ENCODE results near the gene ETNPPL.

ETNPPL gene

GRCh38 chr4:108763986-108764385 lies 1.1 kb upstream of the ETNPPL start:
- H3K9ac ChIP-seq (ENCODE audit: low read length) = no peak overlapping the region
- no peak for TF ChIP-seq EZH2phosphoT487 (conservative IDR thresholded peaks at IDR 0.05; ENCODE audit: low read length)
- TF ChIP-seq CTCF (IDR thresholded peaks at IDR 0.05; ENCODE audit: insufficient read depth, low read length, poor library complexity, severe bottlenecking) = no peak
- no peak overlapping the region for H3K4me2 ChIP-seq (ENCODE audit: low read depth, low read length, poor library complexity, severe bottlenecking)
- no peak overlapping the region for H2AFZ ChIP-seq (ENCODE audit: low read depth, low read length, severe bottlenecking)
- H3K9me3 ChIP-seq (ENCODE audit: insufficient read depth, low read length) = no peaks in the 10 kb centered on the region
- no peaks in the 10 kb centered on the region for H3K9me2 ChIP-seq (replicated peaks; ENCODE audit: insufficient read depth, low read length)
- no peak overlapping the region for H3K4me3 ChIP-seq (ENCODE audit: insufficient read depth, low read length, poor library complexity, severe bottlenecking)
- no peaks in the 10 kb centered on the region for H3K27me3 ChIP-seq (ENCODE audit: low read length)
- H3F3A ChIP-seq (ENCODE audit: insufficient read depth) = no peaks in the 10 kb centered on the region
- no peaks in the 10 kb centered on the region for H4K20me1 ChIP-seq (ENCODE audit: low read depth, low read length)
- H3K79me2 ChIP-seq (ENCODE audit: insufficient read depth, low read length) = no peaks in the 10 kb centered on the region
- no peak overlapping the region for H3K27ac ChIP-seq (ENCODE audit: low read depth, low read length)
- no peaks in the 10 kb centered on the region for H3K36me3 ChIP-seq (ENCODE audit: low read length)

GRCh38 chr4:108763226-108763593 lies 357 bp upstream of the ETNPPL start:
- no peaks in the 10 kb centered on the region for H3K79me2 ChIP-seq (ENCODE audit: insufficient read depth, low read length)
- no peak overlapping the region for H3K4me2 ChIP-seq (ENCODE audit: low read depth, low read length, poor library complexity, severe bottlenecking)
- no peak overlapping the region for H3K27ac ChIP-seq (ENCODE audit: low read depth, low read length)

GRCh38 chr4:108758498-108758897 lies 4.4 kb downstream of the ETNPPL start:
- H3K9me3 ChIP-seq (ENCODE audit: insufficient read depth, low read length) = no peaks in the 10 kb centered on the region
- no peaks in the 10 kb centered on the region for H3K27me3 ChIP-seq (ENCODE audit: low read length)
- no peaks in the 10 kb centered on the region for H3F3A ChIP-seq (ENCODE audit: insufficient read depth)
- no peaks in the 10 kb centered on the region for H3K79me2 ChIP-seq (ENCODE audit: insufficient read depth, low read length)
- H3K27ac ChIP-seq (ENCODE audit: low read depth, low read length) = no peak overlapping the region
- no peak overlapping the region for H3K9ac ChIP-seq (ENCODE audit: low read length)
- no peak overlapping the region for H2AFZ ChIP-seq (ENCODE audit: low read depth, low read length, severe bottlenecking)
- H4K20me1 ChIP-seq (ENCODE audit: low read depth, low read length) = no peaks in the 10 kb centered on the region
- TF ChIP-seq EZH2phosphoT487 (conservative IDR thresholded peaks at IDR 0.05; ENCODE audit: low read length) (no peak), CTCF (IDR thresholded peaks at IDR 0.05; ENCODE audit: insufficient read depth, low read length, poor library complexity, severe bottlenecking) (no peak)
- H3K4me2 ChIP-seq (ENCODE audit: low read depth, low read length, poor library complexity, severe bottlenecking) = no peak overlapping the region
- H3K4me3 ChIP-seq (ENCODE audit: insufficient read depth, low read length, poor library complexity, severe bottlenecking) = no peak overlapping the region
- no peaks in the 10 kb centered on the region for H3K36me3 ChIP-seq (ENCODE audit: low read length)
- H3K9me2 ChIP-seq (replicated peaks; ENCODE audit: insufficient read depth, low read length) = no peaks in the 10 kb centered on the region

More at GRCh38 chr4:108763226-108763593, 357 bp upstream of the ETNPPL start:
- H3K9me3 ChIP-seq (ENCODE audit: insufficient read depth, low read length) = no peaks in the 10 kb centered on the region
- H3F3A ChIP-seq (ENCODE audit: insufficient read depth) = no peaks in the 10 kb centered on the region
- H3K27me3 ChIP-seq (ENCODE audit: low read length) = no peaks in the 10 kb centered on the region
- H3K4me3 ChIP-seq (ENCODE audit: insufficient read depth, low read length, poor library complexity, severe bottlenecking) = no peak overlapping the region
- no peak overlapping the region for H2AFZ ChIP-seq (ENCODE audit: low read depth, low read length, severe bottlenecking)
- no peaks in the 10 kb centered on the region for H4K20me1 ChIP-seq (ENCODE audit: low read depth, low read length)
- no peak overlapping the region for H3K9ac ChIP-seq (ENCODE audit: low read length)
- H3K9me2 ChIP-seq (replicated peaks; ENCODE audit: insufficient read depth, low read length) = no peaks in the 10 kb centered on the region
- no peaks in the 10 kb centered on the region for H3K36me3 ChIP-seq (ENCODE audit: low read length)
- no peak for TF ChIP-seq EZH2phosphoT487 (conservative IDR thresholded peaks at IDR 0.05; ENCODE audit: low read length)
- TF ChIP-seq CTCF (IDR thresholded peaks at IDR 0.05; ENCODE audit: insufficient read depth, low read length, poor library complexity, severe bottlenecking) = no peak

Data from SU-DHL-6 (cell line).